Activated B cell treated with CpG ODN at 0.5 μM for 24 hours (primary cell): Measurements from ENCODE around the gene FAM174A. TPM values are rescaled to one million over a fixed set of nuclear protein-coding genes. Genes with fewer than 3 reads are reported as not detected.

Experiments used
- ATAC-seq: fragments of 200-7000 bp; cut with Tn5 transposase; one replicate; pipeline ENCODE4 v1.10.0; 2021; ENCODE audit warnings: low read depth, mild to moderate bottlenecking, moderate library complexity
- CTCF ChIA-PET: fragments of 350-600 bp; sonication (Branson Sonifier 250); formaldehyde crosslinking; loops from one replicate; lab custom pipeline; 2021; ENCODE audit warnings: antibody characterized with exemption; lab: Charles Lee
- POLR2A ChIA-PET: fragments of 350-600 bp; sonication (Branson Sonifier 250); formaldehyde crosslinking; loops from one replicate; lab custom pipeline; 2021; ENCODE audit warnings: antibody characterized with exemption; lab: Charles Lee
- DNase-seq: peaks from one replicate; pipeline ENCODE4 v3.0.0; 2022
- H3K27ac Mint-ChIP-seq: one replicate; pipeline ENCODE4 v1.8.0; 2020; ENCODE audit warnings: mixed read lengths
- H3K27me3 Mint-ChIP-seq: one replicate; pipeline ENCODE4 v1.8.0; 2021; ENCODE audit warnings: mixed read lengths
- H3K36me3 Mint-ChIP-seq: one replicate; pipeline ENCODE4 v1.8.0; 2021; ENCODE audit warnings: low read depth, mixed read lengths
- H3K4me1 Mint-ChIP-seq: one replicate; pipeline ENCODE4 v1.8.0; 2021; ENCODE audit warnings: mixed read lengths
- H3K4me3 Mint-ChIP-seq: one replicate; pipeline ENCODE4 v1.8.0; 2020; ENCODE audit warnings: mild to moderate bottlenecking, mixed read lengths
- H3K9me3 Mint-ChIP-seq: one replicate; pipeline ENCODE4 v1.8.0; 2020; ENCODE audit warnings: mixed read lengths
- CTCF ChIP-seq: fragments of 200-600 bp; IDR thresholded peaks from one replicate; pipeline ENCODE4 v1.8.0; 2022; ENCODE audit warnings: antibody characterized with exemption, mild to moderate bottlenecking
- intact Hi-C: fragments of 100-400 bp; cut with micrococcal nuclease; formaldehyde crosslinking; loops from one replicate; pipeline ENCODE4 v1.15.1; 2024
- total RNA-seq: library from RNA; stranded (reverse); gene quantifications from 2 replicates; pipeline ENCODE4 v1.2.3, GENCODE V29; 2022

FAM174A gene
- total RNA-seq, 1 donor from 2014 or later, result 5.2 TPM

GRCh38 chr5:100551183-100551582 is 16.0 kb downstream of the FAM174A start:
- no peak overlapping the region for H3K4me3 Mint-ChIP-seq
- H3K27ac Mint-ChIP-seq, result no peak overlapping the region
- ChIA-PET POLR2A (no interaction called here), CTCF (no interaction called here)
- ATAC-seq (no peak), DNase-seq (no peak)
- no peaks in the 10 kb centered on the region for H3K36me3 Mint-ChIP-seq
- no peaks in the 10 kb centered on the region for H3K27me3 Mint-ChIP-seq
- intact Hi-C loops, result no loop called here
- H3K9me3 Mint-ChIP-seq, result no peaks in the 10 kb centered on the region
- peaks cover 3% of the 10 kb centered on the region for H3K4me1 Mint-ChIP-seq
- TF ChIP-seq CTCF, result no peak

- intact Hi-C loops, result no loop called here
- no peak for DNase-seq
- no peak for ATAC-seq
- TF ChIP-seq CTCF, result no peak
- POLR2A ChIA-PET, result no interaction called here
- Mint-ChIP-seq H3K27me3 (no peaks in the 10 kb centered on the region), H3K36me3 (no peaks in the 10 kb centered on the region), H3K4me3 (no peak overlapping the region), H3K9me3 (no peaks in the 10 kb centered on the region), H3K4me1 (peaks cover 3% of the 10 kb centered on the region), H3K27ac (no peak overlapping the region)
- CTCF ChIA-PET, result no interaction called here
Observed at GRCh38 chr5:100553209-100553608, 18.0 kb downstream of the FAM174A start.

GRCh38 chr5:100560860-100561259 is 25.7 kb downstream of the FAM174A start:
- no peak overlapping the region for H3K4me3 Mint-ChIP-seq
- no peak overlapping the region for H3K27ac Mint-ChIP-seq
- CTCF ChIA-PET, result no interaction called here
- no peaks in the 10 kb centered on the region for H3K27me3 Mint-ChIP-seq
- no peak for TF ChIP-seq CTCF
- no peaks in the 10 kb centered on the region for H3K9me3 Mint-ChIP-seq
- no peaks in the 10 kb centered on the region for H3K4me1 Mint-ChIP-seq
- POLR2A ChIA-PET, result no interaction called here
- ATAC-seq, result no peak
- intact Hi-C loops, result no loop called here
- DNase-seq, result no peak
- H3K36me3 Mint-ChIP-seq, result peaks cover 22% of the 10 kb centered on the region

- POLR2A ChIA-PET, result no interaction called here
- no peak overlapping the region for H3K4me3 Mint-ChIP-seq
Observed at GRCh38 chr5:100562821-100563220, 27.6 kb downstream of the FAM174A start.

GRCh38 chr5:100566382-100567141 is 31.4 kb downstream of the FAM174A start:
- ChIA-PET POLR2A (no interaction called here), CTCF (no interaction called here)
- DNase-seq (no peak), ATAC-seq (no peak)
- no peak for TF ChIP-seq CTCF
- intact Hi-C loops, result no loop called here
- Mint-ChIP-seq H3K9me3 (no peaks in the 10 kb centered on the region), H3K36me3 (peaks cover 22% of the 10 kb centered on the region), H3K27ac (no peak overlapping the region), H3K4me1 (no peaks in the 10 kb centered on the region), H3K4me3 (no peak overlapping the region), H3K27me3 (no peaks in the 10 kb centered on the region)

More at GRCh38 chr5:100562821-100563220, 27.6 kb downstream of the FAM174A start:
- H3K4me1 Mint-ChIP-seq, result no peaks in the 10 kb centered on the region
- H3K9me3 Mint-ChIP-seq, result no peaks in the 10 kb centered on the region
- no peak for TF ChIP-seq CTCF
- no peak for DNase-seq
- peaks cover 24% of the 10 kb centered on the region for H3K36me3 Mint-ChIP-seq
- intact Hi-C loops, result no loop called here
- H3K27me3 Mint-ChIP-seq, result no peaks in the 10 kb centered on the region
- ATAC-seq, result no peak
- CTCF ChIA-PET, result no interaction called here
- H3K27ac Mint-ChIP-seq, result no peak overlapping the region
